NCI-H2107 treated with DMSO at 0.1 percent for 48 hours (cell line): ENCODE data around the gene CLTC.
"Not testable (repeated sequence)": the region's sequence is repeated elsewhere in the genome, so short reads cannot be mapped to it uniquely, and the experiment has no call there.

Experiments
- DNase-seq: peaks from one replicate; lab custom pipeline; 2025; ENCODE audit not compliant: unreplicated experiment; lab: John Stamatoyannopoulos, UW

CLTC gene

DNA sequence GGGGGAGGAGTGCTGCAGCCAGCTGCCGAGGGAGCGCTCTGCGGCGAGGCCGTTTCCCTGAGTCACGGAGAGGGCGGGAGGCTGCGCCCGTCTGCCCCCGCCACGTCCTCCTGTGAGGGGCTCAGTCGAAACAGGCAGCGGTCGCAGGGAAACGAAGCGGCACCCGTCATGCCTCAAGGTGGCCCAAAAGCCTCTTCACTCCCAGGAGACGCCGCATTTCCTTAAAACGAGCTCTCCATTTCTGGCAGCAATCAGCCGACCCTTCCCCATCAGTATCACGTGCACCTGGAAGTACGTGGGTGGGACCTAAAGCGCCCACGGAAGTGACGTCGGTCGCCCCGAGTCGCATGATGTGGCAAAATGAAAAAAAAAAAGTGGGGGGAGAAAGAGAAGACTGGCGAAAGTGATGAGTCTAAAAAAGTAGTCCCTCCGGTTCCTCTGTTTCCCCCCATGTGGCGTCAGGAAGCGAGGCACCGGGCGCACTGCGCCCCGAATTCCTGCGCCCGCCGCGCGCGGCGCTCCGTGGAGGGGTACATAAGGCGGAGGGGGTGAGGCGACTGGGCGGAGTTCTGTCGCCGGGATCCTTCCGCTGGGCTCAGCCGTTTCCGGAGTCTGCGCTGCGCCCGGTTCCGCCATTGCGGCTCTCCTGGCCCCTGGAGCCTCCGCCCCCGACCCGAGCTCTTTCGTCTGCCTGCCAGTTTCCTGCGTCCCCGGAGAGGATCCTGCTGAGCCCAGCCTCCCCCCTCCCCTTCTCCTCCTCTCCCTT lies at the start of gene CLTC:
Gene CLTC, plus strand, starts transcription at position 598 of the 766 bp plus-strand sequence. CDS start 237 bp downstream, outside the sequence.
- DNase-seq = peak; percentile 94

- DNase-seq = no peak
Measured at GRCh38 chr17:59572301-59572924, 47.3 kb upstream of the CLTC start.

DNA sequence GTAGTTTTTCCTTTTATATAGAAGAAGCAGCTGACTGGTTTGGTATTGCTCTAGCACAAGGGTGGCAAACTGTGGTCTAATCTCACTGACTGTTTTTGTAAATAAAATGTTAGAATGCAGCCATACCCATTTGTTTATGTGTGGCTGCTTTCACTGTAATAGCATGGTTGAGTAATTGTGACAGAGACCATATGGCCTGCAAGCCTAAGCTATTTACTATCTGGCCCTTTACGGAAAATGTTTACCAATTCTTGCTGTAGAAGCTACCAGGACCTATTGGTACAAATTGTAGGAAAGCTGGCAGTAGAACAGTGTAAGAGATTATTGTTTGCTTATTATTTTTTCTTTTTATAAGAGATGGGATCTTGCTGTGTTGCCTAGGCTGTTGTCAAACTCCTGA lies 35.5 kb upstream of the CLTC start:
- DNase-seq = not testable (repeated sequence)

GRCh38 chr17:59600169-59600568 lies 19.5 kb upstream of the CLTC start:
- no peak for DNase-seq

DNA sequence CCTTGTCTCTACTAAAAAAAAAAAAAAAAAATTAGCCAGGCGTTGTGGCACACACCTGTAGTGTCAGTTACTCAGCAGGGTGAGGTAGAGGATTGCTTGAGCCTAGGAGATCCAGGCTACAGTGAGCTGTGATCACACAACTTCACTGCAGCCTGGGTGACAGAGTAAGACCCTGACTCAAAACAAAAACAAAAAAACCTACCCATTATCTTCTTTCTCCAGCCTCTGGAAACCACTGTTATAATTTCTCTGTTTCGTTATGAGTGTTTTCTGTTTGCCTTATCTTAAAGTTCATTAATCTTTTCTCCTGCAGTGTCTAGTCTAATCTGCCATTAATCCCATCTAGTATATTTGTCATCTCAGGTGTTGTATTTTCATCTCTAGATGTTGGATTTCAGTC lies 18.6 kb upstream of the CLTC start:
- DNase-seq = no peak

- DNase-seq = no peak
Measured at GRCh38 chr17:59607061-59607460, 12.6 kb upstream of the CLTC start.

DNA sequence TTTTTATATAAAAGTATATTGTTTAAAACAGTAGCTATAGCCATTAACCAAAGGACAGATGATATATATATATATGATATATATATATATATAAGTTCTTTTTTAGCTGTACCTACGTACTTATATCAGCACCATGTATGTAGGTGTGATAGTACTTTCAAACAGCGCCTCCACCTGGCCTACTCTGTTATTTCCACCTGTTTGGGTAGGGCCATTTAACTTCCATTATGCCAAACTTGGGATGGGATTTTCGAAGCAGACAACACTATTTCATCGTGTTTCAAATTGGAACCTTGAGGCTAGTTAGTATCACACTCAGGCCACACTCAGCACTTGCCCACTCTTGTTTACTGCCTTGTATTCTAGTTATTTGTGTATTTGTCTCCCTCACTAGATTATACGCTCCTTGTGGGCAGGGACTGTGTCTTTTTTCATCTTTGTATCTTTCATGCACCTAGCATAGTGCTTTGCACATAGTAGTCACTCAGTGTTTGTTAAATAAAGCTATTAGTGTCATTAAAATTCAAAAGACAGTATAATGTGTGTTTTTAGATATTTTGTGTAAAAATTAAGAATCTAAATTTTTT lies 11.8 kb upstream of the CLTC start:
- DNase-seq = no peak

DNA sequence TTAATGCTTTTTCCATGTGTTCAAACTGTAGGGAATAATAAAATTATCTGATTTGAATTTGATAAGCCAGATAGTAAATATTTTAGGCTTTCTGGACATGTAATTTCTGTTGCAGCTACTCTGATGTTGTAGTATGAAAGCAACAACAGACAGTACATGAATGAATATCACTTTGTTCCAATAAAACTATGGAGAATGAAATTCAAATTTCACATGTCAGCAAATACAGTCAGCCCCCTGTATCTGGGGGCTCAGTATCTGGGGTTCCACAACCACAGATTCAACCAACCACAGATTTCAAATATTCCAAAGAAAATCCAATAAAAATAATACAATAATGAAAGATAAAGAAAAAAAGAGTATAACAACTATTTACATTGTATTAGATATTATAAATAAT lies 8.2 kb upstream of the CLTC start:
- no peak for DNase-seq

- DNase-seq = no peak
Measured at GRCh38 chr17:59616253-59616920, 3.3 kb upstream of the CLTC start.

DNA sequence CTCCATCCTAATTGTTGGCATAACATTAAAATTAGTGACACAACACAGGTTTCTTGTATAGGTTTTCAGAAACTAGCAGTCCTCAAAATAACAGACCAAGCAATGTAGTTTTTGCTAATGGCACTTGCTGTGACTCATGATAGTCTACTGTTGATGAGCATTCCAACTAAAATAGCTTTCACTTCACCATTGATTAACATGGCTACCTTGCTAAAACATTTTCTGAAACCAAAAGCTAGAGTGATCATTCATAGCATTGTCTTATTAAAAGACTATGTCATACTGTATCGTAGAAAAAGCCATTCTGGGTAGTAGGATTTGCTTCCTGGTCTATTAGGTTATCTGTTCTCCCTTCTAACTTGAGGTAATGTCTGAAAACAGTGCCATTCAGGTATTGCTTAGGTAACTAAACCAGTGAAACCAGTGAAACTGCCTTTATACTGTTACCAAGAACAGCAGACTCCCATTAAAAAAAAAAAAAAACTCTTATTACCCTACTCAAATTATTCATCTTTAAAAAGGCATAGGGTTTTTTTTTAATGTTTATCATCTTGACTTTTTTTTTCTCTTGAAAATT lies 2.5 kb upstream of the CLTC start:
- DNase-seq = no peak

- no peak for DNase-seq
Measured at GRCh38 chr17:59619035-59619297, 729 bp upstream of the CLTC start.

DNA sequence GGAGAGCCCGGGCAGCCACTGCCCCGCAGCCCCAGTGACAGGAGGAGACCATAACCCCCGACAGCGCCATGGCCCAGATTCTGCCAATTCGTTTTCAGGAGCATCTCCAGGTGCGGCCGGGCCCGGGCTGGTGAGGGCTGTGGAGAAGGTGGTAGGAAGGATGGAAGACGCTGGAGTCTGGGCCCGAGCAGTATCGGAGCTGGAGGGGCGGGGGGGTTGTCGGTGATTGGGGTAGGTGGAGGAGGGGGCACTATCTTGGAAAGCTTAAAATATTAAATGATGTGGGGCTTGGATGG lies 317 bp downstream of the CLTC start:
- DNase-seq = no peak

DNA sequence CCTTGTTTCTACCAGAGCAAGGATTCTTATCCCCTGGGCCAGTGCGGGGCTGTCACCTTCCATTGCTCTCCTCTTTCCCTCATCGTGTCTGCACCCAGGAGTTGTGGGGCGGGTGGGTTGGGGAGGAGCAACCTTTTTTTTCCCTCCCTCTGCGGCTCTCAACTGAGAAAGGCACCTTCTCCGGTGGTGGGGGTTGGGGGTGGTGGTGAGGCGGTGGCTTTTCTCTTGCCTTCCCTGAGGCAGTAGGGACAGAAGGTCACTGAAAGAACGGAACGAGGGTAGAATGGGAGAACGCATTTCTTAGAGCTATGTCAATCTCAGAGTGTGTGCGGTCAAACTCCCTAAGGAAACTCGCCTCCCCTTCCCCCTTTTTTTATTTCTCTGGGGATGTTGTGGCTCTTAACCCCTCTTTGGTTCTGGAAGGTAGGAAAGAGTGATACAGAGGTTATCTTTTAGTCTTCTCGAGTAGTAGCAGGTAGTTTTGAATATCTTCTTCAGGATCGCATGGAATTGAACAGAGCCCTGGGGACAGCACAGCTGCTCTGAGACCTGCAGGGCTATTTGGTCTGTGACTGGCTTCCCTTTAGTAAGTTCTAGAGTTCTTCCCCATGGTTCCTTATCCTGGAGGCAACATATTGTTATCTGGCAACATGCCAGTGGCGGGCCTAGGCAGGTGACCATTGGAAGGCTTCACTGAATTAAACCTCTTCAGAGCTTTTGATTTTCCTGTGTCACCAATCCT lies 994 bp downstream of the CLTC start:
- DNase-seq = peak; percentile 42

GRCh38 chr17:59621771-59622170 lies 2.1 kb downstream of the CLTC start:
- DNase-seq = no peak

- DNase-seq = no peak
Measured at GRCh38 chr17:59623151-59623550, 3.5 kb downstream of the CLTC start.

- no peak for DNase-seq
Measured at GRCh38 chr17:59626756-59627155, 7.1 kb downstream of the CLTC start.

DNA sequence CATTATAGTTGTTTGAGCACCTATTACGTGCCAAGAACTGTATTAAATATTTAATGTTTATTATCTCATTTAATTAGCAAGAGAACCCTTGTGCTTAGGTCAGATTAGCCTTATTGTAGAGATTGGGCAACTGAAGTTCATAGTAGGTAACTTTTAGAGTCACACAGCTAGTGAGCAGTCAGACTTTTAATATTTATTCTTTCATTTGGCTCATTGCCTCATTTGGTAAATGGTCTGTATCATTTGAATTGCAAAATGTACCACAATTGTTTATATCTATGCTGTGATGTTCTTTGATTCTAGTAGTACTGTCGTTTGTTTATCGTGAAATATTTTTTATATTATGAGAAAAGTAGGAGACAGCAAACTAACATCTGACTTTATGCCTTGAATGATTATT lies 7.6 kb downstream of the CLTC start:
- DNase-seq = no peak

DNA sequence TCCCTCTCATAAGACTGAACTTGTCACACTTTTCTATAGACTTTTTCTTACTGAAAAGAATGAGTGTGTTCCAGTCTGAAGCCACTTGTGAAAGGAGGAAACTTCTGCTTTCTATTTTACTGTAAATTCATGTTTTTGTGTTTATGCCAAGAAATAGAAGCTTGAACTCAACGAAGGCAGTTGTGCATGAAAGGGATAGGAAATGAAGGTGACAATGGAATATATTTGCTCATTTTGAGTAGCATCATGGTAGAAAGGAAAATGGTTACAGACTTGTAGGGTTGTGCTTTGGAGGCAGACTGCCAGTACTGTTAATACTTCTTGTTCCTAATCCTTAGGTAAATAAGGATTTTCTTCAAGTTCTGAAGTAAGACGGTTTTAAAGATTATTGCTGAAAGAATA lies 8.1 kb downstream of the CLTC start:
- no peak for DNase-seq

- no peak for DNase-seq
Measured at GRCh38 chr17:59629174-59629573, 9.5 kb downstream of the CLTC start.

DNA sequence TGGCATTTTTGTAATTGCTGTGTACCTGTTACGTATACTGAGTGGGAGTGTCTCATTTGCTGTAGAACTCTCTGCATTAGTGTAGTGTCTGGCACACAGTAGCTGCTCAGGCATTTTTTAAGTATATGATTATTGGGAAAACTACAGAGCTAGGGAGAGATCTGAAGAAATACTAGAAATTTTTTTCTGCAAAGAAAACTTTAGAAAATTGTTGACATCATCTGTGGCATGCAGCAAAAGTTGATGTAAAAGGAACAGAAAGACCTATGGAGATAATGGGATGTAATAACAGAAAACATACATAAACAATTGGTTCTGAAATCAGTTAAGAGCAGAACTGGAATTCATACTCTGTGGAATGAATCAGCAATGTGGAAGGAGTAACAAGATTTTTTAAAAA lies 11.6 kb downstream of the CLTC start:
- no peak for DNase-seq

DNA sequence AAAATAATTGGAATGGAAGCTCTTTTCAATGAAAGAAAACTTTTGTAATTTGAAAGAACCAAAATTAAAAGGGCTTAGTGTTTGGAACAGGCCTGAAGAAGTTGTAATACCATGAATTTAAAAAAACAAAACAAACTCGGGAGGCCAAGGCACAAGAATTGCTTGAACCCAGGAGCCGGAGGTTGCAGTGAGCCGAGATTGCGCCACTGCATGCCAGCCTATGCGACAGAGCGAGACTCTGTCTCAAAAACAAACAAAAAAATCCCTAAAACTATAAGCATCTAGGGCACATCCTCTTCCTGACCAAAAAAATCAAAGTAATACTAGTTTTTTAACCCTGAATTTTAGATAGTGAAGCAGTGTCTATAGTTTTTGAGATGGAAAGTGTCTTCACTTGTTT lies 12.7 kb downstream of the CLTC start:
- DNase-seq = no peak
